Transverse colon (tissue), 4 donors: ENCODE measurements around the gene GRK3.
"Not testable (repeated sequence)": the region's sequence is repeated elsewhere in the genome, so short reads cannot be mapped to it uniquely, and the experiment has no call there.

Experiments used
- CTCF ChIP-seq, 5 experiments: fragments of 200-600 bp in 3 of 5; fragments of 450-650 bp in 2 of 5; sonication (generic) in 3 of 5; IDR thresholded peaks; 1 replicate in 2 of 5; 2 replicates in 3 of 5; pipeline ENCODE4 v1.5.1; 2016 to 2017; ENCODE audit warnings: antibody characterized with exemption in 5 of 5, inconsistent platforms in 3 of 5, mild to moderate bottlenecking in 2 of 5, moderate library complexity in 1 of 5
- EP300 ChIP-seq: sonication (generic); formaldehyde crosslinking; IDR thresholded peaks from one replicate; pipeline ENCODE4 v1.6.1; 2017; ENCODE audit warnings: antibody characterized with exemption, low read depth
- POLR2A ChIP-seq: fragments of 450-650 bp; IDR thresholded peaks from one replicate; pipeline ENCODE4 v1.6.1; 2016; ENCODE audit warnings: antibody characterized with exemption, mild to moderate bottlenecking, moderate library complexity
- POLR2AphosphoS5 ChIP-seq, 3 donors: sonication (generic); formaldehyde crosslinking; IDR thresholded peaks; one replicate each; pipeline ENCODE4 v1.6.1; 2016; ENCODE audit warnings: antibody characterized with exemption in 3 of 3

GRCh38 chr22:25605146-25605545 is 40.7 kb downstream of the GRK3 start:
- TF ChIP-seq CTCF (IDR thresholded peaks at IDR 0.05); EP300; POLR2AphosphoS5 (IDR thresholded peaks at IDR 0.05); POLR2A: not testable (repeated sequence)
